IPS-20b (cell line): ENCODE results near the gene SEC14L6.
"Not testable (repeated sequence)": the region's sequence is repeated elsewhere in the genome, so short reads cannot be mapped to it uniquely, and the experiment has no call there.

Experiments
- H3K27ac ChIP-seq: one replicate; pipeline ENCODE4 v1.5.1; 2013; ENCODE audit warnings: low read length
- H3K27me3 ChIP-seq: 2 replicates; pipeline ENCODE4 v1.6.1; 2013; ENCODE audit warnings: mild to moderate bottlenecking, low read length, inconsistent platforms; ENCODE audit not compliant: insufficient read depth
- H3K36me3 ChIP-seq: 2 replicates; pipeline ENCODE4 v1.6.1; 2013; ENCODE audit warnings: low read depth, mild to moderate bottlenecking, inconsistent platforms, low read length, moderate library complexity; ENCODE audit not compliant: insufficient read depth
- H3K4me1 ChIP-seq: 2 replicates; pipeline ENCODE4 v1.6.1; 2013; ENCODE audit warnings: mild to moderate bottlenecking, control low read depth, inconsistent platforms, low read length, moderate library complexity; ENCODE audit not compliant: insufficient read depth
- H3K4me3 ChIP-seq: 2 replicates; pipeline ENCODE4 v1.5.1; 2013; ENCODE audit warnings: mild to moderate bottlenecking, low read length, inconsistent platforms
- H3K9ac ChIP-seq: 2 replicates; pipeline ENCODE4 v1.6.1; 2013; ENCODE audit warnings: low read depth, mild to moderate bottlenecking, inconsistent platforms, low read length, moderate library complexity
- H3K9me3 ChIP-seq: 2 replicates; pipeline ENCODE4 v1.6.1; 2013; ENCODE audit warnings: mild to moderate bottlenecking, low read depth, low read length, inconsistent platforms; ENCODE audit not compliant: insufficient read depth

SEC14L6 gene

GRCh38 chr22:30564761-30565119, 18.2 kb upstream of the SEC14L6 start:
- no peak overlapping the region for H3K9ac ChIP-seq
- no peak overlapping the region for H3K4me3 ChIP-seq
- H3K27me3 ChIP-seq = no peaks in the 10 kb centered on the region
- H3K4me1 ChIP-seq = peaks cover 11% of the 10 kb centered on the region; the same call in 1 of the 2 replicates
- H3K9me3 ChIP-seq = no peaks in the 10 kb centered on the region
- no peaks in the 10 kb centered on the region for H3K36me3 ChIP-seq
- no peak overlapping the region for H3K27ac ChIP-seq

GRCh38 chr22:30564045-30564760, 17.7 kb upstream of the SEC14L6 start:
- no peaks in the 10 kb centered on the region for H3K9me3 ChIP-seq
- no peaks in the 10 kb centered on the region for H3K27me3 ChIP-seq
- no peak overlapping the region for H3K9ac ChIP-seq
- peaks cover 11% of the 10 kb centered on the region; the same call in 1 of the 2 replicates for H3K4me1 ChIP-seq
- H3K4me3 ChIP-seq = no peak overlapping the region
- H3K36me3 ChIP-seq = no peaks in the 10 kb centered on the region
- H3K27ac ChIP-seq = no peak overlapping the region

- Histone ChIP-seq H3K27ac (no peak overlapping the region), H3K9ac (no peak overlapping the region), H3K4me3 (no peak overlapping the region), H3K27me3 (no peaks in the 10 kb centered on the region), H3K4me1 (peaks cover 11% of the 10 kb centered on the region; the same call in 1 of the 2 replicates), H3K36me3 (no peaks in the 10 kb centered on the region), H3K9me3 (no peaks in the 10 kb centered on the region)
Observed at GRCh38 chr22:30562366-30562765, 15.8 kb upstream of the SEC14L6 start.

- H3K27me3 ChIP-seq = no peaks in the 10 kb centered on the region
- peak overlapping the region; percentile 25 for H3K27ac ChIP-seq
- no peaks in the 10 kb centered on the region for H3K36me3 ChIP-seq
- H3K4me1 ChIP-seq = peaks cover 11% of the 10 kb centered on the region; the same call in 1 of the 2 replicates
- peak overlapping the region; percentile 56; the same call in 1 of the 2 replicates for H3K9ac ChIP-seq
- no peak overlapping the region; the same call in 1 of the 2 replicates for H3K4me3 ChIP-seq
- no peaks in the 10 kb centered on the region for H3K9me3 ChIP-seq
Observed at GRCh38 chr22:30561402-30562189, 15.1 kb upstream of the SEC14L6 start.

- H3K27me3 ChIP-seq, H3K36me3 ChIP-seq, H3K4me3 ChIP-seq, H3K9ac ChIP-seq, H3K27ac ChIP-seq, H3K9me3 ChIP-seq: not testable (repeated sequence)
- peaks cover 11% of the 10 kb centered on the region; the same call in 1 of the 2 replicates for H3K4me1 ChIP-seq
Observed at GRCh38 chr22:30560643-30561202, 14.2 kb upstream of the SEC14L6 start.

- Histone ChIP-seq H3K36me3 (no peaks in the 10 kb centered on the region), H3K4me1 (peaks cover 11% of the 10 kb centered on the region; the same call in 1 of the 2 replicates), H3K9me3 (no peaks in the 10 kb centered on the region), H3K27ac (no peak overlapping the region), H3K9ac (no peak overlapping the region), H3K27me3 (no peaks in the 10 kb centered on the region), H3K4me3 (no peak overlapping the region)
Observed at GRCh38 chr22:30559889-30560288, 13.3 kb upstream of the SEC14L6 start.

GRCh38 chr22:30557243-30557642, 10.7 kb upstream of the SEC14L6 start:
- Histone ChIP-seq H3K27me3 (no peaks in the 10 kb centered on the region), H3K36me3 (no peaks in the 10 kb centered on the region), H3K4me3 (no peak overlapping the region), H3K4me1 (peaks cover 11% of the 10 kb centered on the region; the same call in 1 of the 2 replicates), H3K9me3 (no peaks in the 10 kb centered on the region), H3K9ac (no peak overlapping the region), H3K27ac (no peak overlapping the region)

- H3K4me3 ChIP-seq = no peak overlapping the region
- no peaks in the 10 kb centered on the region for H3K27me3 ChIP-seq
- no peak overlapping the region for H3K27ac ChIP-seq
- no peaks in the 10 kb centered on the region for H3K36me3 ChIP-seq
- H3K4me1 ChIP-seq = peaks cover 7% of the 10 kb centered on the region; the same call in 1 of the 2 replicates
- H3K9me3 ChIP-seq = no peaks in the 10 kb centered on the region
- no peak overlapping the region for H3K9ac ChIP-seq
Observed at GRCh38 chr22:30556388-30556787, 9.8 kb upstream of the SEC14L6 start.

- H3K4me3 ChIP-seq = no peak overlapping the region
- no peaks in the 10 kb centered on the region for H3K27me3 ChIP-seq
- peaks cover 4% of the 10 kb centered on the region; the same call in 1 of the 2 replicates for H3K4me1 ChIP-seq
- no peak overlapping the region for H3K9ac ChIP-seq
- H3K27ac ChIP-seq = no peak overlapping the region
- no peaks in the 10 kb centered on the region for H3K36me3 ChIP-seq
- H3K9me3 ChIP-seq = no peaks in the 10 kb centered on the region
Observed at GRCh38 chr22:30555282-30556210, 9.0 kb upstream of the SEC14L6 start.

GRCh38 chr22:30553971-30554370, 7.4 kb upstream of the SEC14L6 start:
- H3K36me3 ChIP-seq = no peaks in the 10 kb centered on the region
- no peaks in the 10 kb centered on the region for H3K9me3 ChIP-seq
- H3K4me1 ChIP-seq = no peaks in the 10 kb centered on the region
- H3K4me3 ChIP-seq = no peak overlapping the region
- no peak overlapping the region for H3K9ac ChIP-seq
- no peak overlapping the region for H3K27ac ChIP-seq
- no peaks in the 10 kb centered on the region for H3K27me3 ChIP-seq

- Histone ChIP-seq H3K4me3 (no peak overlapping the region), H3K4me1 (no peaks in the 10 kb centered on the region), H3K27ac (no peak overlapping the region), H3K9me3 (no peaks in the 10 kb centered on the region), H3K27me3 (no peaks in the 10 kb centered on the region; the same call in 1 of the 2 replicates), H3K9ac (no peak overlapping the region), H3K36me3 (no peaks in the 10 kb centered on the region)
Observed at GRCh38 chr22:30552719-30553118, 6.2 kb upstream of the SEC14L6 start.
